GM21526 (cell line): ENCODE results near the gene KLF7.

Source experiments
- ATAC-seq: cut with Tn5 transposase; IDR thresholded peaks from one replicate; pipeline ENCODE4 v1.9.1; 2021; ENCODE audit warnings: moderate library complexity; ENCODE audit not compliant: unreplicated experiment, low FRiP score

KLF7 gene

DNA sequence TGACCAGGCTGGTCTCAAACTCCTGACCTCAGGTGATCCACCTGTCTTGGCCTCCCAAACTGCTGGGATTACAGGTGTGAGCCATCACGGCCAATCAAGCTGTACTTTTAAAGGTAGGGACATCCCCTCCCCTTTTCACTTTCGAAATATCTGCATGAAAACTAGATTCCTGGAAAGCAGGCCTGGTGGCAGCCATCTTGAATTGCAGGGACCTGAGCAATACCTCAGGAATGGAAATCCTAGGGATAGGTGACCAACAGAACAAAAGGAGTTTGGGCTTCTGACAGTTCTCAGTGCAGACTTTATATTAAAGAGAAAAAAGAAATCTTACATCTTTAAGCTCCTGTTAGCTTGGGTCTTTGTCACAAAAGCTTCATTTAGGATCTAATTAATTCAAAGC, 62.6 kb downstream of the KLF7 start:
- ATAC-seq = no peak

DNA sequence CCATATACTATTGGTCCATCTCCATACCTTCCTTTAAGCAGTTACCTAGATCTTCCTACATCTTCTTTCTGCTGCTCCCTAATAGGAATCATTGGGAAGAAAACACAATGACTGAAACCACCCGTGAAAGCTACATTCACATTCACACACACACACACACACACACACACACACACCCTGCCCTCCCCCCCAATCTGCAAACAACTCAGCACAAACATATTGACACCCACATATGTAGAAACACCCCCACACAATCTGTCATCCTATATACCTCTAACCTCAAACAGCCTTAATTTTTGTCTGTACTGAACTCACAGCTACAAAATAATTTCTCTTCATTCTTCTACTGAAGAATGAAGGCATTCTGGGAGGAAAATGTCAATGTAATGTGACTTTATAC, 63.8 kb downstream of the KLF7 start:
- ATAC-seq = no peak

DNA sequence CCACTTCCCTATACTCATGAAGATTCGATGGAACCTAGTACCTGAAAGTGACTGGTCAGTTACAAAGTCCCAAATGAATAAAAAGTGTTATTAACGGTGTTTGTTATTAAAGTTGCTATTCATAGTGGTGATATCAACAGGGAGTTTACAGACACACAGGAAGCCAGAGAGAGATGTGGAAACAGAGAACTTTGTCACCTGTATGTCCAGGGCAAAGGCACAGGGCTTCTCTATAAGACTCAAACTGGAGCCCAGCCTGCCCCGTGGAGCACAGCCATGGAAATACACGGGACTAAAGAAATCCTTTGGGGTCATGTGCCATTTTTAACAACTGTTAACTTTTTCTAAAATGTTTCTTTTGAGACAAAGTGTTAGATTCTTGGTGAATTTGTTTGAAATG, 68.5 kb downstream of the KLF7 start:
- ATAC-seq = no peak

DNA sequence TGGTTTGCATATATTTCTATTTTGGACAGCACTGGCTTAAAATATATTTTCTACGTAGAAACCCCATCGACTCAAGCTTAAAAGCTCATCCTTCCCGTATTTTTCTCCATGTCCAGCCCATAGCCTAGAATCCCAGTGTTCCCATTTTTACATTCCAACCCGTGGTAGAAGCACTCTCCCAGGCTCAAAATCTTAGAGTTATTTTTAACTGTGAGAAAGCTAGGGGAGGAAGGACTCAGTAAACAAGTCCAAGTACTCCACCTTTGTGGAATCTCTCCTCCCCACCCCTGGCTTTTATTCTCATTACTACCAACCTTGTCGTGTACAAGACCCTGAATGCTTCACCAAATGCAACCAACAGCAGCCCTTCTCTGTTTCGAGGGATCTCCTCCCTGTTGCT, 69.8 kb downstream of the KLF7 start:
- ATAC-seq = no peak

DNA sequence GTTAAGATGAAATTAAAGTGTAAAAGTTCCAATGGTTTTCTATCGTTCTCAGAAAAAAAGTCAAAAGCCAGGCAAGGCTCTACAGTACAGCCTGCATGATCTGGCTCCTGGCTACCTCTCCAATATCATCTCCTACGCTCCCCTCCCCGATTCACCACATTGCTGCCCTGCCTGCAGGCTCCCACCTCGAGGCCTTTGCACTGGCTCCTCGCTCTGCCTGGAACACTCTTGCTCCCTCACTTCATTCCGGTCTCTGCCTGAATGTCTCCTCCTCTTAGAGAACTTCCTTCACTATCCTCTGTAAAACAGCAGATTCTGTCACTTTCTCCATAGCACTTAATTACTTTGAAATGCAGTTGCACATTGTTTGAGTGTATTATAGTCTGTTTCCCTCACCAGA, 72.5 kb downstream of the KLF7 start:
- ATAC-seq = no peak

DNA sequence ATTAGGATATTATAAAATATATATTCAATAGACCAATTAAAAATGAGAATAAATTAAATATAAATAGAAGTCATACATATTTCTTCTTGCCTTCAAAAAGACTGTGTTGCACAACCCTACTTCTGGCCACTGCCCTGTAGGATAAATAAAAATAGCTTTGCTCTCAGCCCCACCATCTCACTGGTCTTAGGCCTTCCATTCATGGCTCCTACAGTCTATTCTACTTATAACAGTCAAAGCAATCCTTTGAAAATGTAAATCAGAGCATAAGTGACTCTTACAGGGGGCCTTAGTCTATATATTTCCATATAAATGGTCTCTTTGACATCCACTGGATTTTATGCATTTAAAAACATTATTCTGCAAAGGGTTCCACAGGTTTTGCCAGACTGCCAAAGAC, 72.9 kb downstream of the KLF7 start:
- no peak for ATAC-seq

DNA sequence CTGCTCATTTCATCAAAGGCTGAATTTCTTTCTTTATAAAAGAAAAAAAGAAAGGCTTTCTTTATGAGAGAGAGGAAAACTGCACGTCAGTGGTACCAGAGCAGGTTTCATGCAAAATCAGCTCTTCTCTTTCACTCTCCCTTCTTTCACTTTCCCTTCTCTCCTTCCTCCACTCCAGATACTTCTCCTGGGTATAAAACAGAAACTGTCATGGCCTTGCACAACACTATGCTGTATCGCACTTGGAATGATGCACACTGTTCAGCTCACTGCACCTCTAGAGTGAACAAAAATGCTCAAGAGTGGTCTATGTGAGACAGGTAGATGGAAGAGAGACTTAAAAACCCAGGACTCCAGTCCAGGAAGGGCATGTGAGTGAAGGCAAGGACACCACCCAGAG, 73.8 kb downstream of the KLF7 start:
- ATAC-seq = no peak

DNA sequence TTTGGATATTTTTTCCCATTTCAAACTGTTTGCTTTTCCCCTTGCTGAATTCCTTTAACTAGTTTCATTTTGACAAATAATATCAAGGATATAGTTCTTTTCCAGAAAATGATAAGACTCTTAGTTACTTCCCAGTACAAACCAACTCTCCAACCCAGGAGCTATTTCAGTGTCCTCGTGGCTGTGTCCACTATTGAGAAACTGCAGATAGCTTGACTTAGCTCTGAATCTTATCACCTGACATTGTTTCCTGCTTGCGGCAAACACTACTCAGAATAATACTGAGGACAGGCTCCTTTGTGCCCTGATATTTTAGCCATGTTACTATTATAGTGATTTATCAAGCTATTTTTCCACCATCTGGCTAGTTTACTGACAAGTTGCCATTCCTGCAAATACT, 74.6 kb downstream of the KLF7 start:
- ATAC-seq = no peak

DNA sequence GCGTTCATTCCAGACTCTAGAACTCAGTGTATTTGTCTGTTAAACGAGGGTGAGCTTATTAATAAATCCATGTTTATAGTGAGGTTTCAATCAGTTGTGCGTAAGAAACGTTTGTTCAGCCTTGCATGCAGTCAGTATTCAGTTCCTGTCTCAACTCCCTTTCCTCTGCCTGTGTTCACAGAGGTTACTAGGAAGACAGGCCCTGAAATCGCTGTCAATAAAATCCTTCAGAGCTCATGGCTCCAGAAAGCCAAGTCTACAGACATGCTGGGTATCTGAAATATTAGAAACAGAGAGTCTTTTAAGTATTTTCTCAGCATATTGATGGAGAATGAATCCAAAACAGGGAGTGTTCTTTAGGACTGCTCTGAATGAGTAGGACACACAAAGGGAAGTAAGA, 75.4 kb downstream of the KLF7 start:
- ATAC-seq = no peak

DNA sequence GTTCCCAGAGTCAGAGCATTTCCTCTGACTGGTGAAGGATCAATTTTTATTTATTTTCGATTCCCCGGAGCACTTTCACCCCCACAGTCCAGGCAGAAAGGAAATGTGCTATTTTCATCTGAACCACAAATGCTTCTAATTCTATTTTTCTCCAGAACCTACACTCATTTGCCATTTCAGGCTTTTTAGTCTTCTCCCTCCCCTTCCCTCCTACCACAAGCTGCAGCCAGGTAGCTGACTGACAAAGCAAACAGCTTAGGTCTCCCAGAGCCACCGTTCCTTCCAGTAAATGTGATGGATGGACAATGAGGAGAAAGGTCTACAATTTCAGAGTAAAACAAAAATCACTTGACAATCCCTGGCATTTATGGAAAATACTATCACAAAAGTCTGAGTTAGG, 76.9 kb downstream of the KLF7 start:
- ATAC-seq = no peak

DNA sequence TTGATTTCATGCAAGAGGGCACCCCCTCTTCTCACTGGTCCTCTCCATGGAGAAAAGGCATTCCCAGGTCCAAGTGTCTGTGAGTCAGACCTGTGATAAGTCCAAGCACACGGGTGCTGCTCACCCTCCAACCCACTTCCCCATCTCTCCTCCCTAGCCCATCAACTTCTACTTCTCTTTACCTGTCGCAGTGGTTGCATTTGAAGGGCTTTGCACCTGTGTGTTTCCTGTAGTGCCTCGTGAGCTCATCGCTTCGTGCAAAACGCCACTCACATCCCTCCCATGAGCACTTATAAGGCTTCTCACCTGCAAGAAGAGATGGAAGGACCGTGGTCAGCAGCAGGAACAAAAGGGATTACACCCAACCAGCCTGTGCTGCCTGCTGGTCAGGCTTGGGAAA, 77.5 kb downstream of the KLF7 start:
- no peak for ATAC-seq

DNA sequence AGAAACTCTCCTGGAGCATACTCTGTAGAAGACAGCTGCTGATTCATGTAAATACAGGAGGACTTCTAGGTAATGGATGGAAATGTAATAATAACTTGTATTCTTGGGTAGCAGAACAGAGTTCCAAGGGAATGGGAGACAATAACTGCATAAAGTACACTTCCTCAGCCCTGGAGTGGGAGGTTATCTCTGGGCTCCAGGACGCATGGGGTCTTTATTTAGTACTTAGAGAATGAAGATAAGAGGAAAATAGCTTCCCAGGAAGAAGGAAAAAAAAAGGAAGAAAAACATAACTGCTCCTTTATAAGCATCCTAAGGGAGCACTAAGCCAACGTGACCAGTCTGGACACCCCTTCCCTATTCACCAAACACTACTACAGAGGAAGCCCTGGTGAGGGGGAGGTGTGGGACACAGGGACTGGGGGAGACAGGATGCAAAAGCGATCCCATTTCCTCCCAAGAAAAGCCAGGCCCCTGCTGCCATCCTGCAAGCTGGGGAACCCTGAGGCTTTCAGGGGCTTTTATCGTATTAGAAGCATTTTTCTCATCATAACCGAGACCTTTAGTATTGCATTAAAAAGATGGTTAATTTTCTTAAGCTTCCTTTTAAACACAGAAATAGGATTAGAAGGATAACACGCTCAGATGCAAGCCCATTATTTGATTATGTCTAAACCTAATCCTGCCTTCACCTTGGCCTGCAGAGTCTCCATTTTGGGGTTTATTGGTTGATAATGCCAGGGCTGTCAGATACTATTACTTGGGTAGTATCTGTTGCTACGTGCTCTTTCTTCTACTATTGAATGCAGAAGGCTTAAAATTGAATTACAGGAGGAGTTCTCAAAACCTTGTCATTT, 78.5 kb downstream of the KLF7 start:
- no peak for ATAC-seq

DNA sequence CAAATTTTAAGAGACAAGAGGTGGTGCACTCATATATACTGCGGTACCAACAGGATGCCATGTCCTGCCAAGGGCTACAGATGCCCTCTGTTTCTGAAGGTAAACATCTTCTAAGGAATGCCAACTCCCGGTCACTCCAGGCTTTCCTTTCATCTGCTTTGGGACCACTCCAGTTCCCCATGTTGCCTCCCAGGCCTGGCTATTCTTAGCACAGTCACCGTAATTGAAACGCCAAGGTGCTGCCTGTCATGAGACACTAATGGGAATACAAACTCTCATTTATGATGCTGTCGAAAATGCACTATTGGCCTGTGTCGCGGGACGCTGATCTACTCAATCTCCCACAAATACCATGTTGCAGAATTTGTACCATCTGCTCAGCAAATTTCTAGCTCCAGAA, 79.6 kb downstream of the KLF7 start:
- no peak for ATAC-seq

DNA sequence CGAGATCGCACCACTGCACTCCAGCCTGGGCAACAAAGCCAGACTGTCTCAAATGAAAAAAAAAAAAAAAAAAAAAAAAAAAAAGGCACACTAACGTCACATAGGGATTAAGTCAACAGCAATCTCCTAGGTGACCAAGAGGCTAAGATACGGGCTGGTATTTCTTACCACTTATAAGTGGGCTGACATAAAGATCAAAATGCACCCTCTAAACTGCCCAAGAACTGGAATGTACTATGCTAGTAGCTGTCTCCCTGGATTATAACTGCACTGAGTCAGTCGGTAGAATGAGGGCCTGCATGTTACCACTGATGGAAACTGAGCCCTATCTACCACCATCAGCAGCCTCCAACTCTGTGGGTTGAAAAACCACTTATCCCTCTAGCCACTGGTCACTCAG, 80.6 kb downstream of the KLF7 start:
- no peak for ATAC-seq

DNA sequence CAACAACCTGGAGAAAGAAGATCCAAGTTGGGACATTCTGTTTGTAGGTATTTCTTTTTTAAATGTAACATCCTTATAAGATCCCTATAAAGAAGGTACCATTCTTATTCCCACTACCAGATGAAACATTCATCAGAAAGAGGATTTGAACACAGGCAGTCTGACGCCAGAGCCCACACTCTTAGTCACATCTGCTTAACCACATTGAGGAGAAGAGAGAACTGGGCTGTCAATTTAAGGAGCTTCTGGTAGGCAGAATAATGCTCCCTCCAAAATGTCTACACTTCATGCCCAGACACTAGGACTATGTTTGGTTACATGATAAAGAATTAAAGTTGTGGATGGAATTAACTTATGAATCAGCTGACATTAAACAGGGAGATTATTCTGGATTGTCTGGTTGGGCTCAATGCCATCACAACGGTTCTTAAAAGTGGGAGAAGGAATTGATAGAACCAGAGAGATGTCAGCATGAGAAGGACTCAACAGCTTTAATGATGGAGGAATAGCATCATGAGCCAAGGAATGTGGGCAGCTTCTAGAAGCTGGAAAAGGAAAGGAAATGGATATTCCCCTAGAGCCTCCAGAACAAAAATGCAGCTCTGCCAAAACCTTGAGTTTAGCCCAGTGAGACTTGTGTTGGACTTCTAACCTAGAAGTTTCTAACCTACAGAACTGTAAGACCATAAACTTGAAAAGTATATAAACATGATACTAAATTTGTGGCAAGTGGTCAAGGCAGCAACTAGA, 82.2 kb downstream of the KLF7 start:
- ATAC-seq = no peak

DNA sequence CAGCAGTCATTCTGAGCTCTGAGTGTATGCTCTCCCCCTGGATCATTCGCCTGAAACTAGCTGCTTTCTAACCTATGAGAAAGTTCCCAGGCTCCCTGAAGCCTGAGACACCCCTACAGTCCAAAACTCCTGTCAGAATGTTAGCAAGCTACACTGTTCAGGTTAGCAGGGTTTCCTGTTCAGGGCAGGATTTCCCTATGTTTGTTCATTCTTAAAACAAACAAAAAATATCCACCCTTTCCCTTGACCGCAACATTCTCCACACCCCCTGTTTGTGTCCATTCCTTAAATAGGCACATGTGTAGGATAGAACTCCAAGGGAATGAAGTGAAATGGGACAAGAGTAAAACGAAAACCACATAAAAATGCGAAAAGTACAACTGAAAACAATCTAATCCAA, 83.1 kb downstream of the KLF7 start:
- no peak for ATAC-seq

DNA sequence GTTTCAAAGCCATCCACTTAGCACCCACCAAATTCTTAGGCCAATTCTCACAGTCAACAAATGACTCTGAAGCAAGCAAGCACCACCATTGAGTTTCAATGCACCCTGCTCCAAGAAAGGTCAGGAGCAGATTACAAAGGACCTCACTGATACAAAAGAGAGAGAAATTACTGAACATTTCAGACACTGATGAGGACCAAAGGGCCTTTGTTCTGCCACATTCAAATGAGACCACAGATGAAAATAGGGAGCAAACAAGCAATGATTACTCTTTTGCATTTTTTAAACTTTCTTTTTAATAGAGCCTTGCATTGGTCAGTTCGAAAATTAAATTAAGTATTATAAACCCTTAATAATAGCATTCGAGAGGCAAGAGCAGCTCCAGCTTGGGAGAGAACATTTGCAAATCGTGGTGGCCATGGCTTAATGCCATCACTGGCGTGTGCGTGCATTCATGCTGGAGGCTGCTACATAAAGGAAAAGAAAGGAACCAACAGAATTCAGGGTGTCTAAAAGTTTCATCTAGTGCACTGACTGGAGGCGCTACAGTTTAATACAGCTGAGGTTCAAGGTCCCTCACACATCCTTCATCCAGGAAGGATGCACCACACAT, 87.5 kb downstream of the KLF7 start:
- ATAC-seq = no peak

DNA sequence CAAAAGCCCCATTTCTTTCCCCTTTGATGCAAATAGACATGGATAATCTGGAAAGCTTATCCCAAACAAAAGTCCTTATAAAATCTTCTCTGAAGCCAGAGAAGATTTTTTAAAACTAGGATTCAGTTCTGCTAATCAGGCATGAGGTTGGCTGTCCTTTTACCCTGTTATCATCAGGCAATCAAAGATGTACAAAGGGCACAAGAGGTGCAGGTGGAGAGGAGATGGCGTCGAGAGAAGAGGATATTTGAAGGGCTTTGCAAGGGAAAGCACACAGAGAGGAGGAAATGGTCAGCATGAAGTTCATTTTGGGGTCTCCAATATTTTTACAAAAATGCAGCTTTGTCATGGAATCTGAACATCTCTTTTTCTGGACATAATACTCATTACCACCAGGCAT, 88.5 kb downstream of the KLF7 start:
- no peak for ATAC-seq

DNA sequence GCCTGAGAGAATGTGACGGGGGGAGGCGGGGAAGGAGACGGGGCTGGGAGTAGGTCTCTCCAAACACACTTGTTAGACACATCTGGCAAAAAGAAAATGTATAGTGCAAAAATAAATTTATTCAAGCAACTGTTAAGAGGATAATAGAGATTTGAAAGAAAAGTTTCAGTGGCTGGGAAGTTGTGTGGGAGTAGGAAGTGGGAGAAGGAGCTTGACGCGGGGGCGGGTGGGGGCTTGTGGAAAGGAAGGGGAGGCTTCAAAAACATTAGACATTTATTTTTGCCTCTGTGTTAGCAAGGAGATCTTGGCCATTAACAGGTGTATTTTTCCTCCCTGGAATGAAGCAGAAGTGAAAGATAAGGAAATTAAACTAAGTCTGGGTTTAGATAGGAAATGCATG, 90.3 kb downstream of the KLF7 start:
- ATAC-seq = no peak

DNA sequence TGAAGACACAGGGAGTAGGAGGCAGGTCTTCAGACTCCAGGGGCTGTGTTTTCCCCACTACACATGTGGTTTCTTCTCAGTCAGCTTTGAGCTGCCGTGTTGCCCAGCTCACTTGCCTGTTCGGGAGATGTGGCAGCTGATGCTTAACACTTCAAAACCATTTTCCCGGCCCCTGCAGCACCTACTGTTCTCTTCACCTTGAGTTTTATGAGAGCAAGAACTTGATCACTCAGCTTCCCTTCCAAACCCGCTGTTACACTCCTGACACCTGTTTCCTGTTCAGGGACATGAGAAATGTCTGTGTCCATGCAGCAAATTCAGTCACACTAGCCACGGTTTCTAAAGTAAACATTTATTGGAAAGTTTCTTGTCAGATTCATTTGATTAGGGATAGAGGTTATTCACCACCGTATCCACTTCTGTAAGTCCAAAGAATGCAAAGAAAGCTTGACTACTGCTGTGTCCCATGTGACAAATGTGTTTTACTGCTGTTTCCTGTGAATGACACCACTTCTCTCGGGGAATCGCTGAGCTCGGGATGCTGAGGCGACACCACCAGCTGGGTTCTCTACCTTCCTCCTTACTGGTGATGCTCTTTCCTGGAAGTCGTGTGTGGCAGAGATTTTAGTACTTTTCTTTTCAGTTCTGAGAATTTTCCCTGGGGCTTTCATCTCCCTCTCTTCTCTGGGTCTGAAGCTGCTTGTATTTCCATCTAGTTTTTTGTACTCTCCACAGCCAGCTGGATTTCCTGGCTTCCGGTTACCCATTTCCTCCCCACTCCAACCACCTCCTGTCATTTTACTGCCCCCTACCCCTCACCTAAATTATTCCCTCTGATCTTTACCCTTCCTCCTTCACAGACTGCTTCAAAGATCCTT, 91.7 kb downstream of the KLF7 start:
- no peak for ATAC-seq

DNA sequence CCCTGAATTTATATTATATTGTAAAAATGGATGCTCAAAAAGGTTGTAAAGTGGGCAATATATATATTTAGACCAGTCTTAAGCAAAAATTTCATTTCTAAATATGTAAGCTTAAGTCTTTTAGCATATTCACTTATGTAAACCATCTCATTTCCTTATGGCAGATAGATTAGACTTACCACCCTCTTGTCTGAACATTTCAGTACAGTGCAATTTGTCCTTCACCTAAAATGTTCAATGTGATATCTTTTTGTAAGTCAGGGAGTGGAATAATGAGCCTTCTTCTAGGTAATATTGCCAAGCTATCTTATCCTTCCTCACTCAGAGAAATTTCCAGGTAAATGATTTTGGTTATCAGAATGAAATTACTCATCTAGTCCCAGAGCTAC, 92.3 kb downstream of the KLF7 start:
- no peak for ATAC-seq
